Measurements from ENCODE around the gene GNAO1. TPM values are rescaled to one million over a fixed set of nuclear protein-coding genes. Genes with fewer than 3 reads are reported as not detected.

The GNAO1 gene
- total and polyA plus RNA-seq, 2 of the 13 experiments (the other 11 are each of a cell fraction or from before 2014, with no cell fraction given): not detected

DNA sequence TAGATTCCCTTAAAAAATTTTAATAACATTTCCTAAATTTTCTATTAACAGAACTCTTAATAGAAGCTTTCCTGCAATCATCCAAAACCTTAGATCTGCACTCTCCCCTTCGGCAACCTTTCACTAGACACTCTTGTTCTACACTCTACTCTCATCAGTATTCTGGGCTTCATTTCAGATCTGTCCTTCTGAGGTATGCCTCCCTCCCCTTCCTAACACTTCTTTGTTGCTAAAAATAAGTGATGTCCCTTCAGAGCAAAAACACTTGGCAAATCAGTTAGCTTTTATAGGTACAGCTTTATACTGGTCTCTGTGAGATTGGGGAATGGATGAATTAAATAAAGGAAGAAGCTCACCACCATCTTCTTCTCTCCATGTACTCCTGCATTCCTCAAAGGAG is 28.2 kb upstream of the GNAO1 start (continued):
- no peak for TF ChIP-seq ZC3H4 (CRISPR knock-in tag; IDR thresholded peaks at IDR 0.05; ENCODE audit: borderline replicate concordance)
- TF ChIP-seq AHDC1 (CRISPR knock-in tag; IDR thresholded peaks at IDR 0.05; ENCODE audit: borderline replicate concordance): no peak
- TF ChIP-seq, protein P1, sequence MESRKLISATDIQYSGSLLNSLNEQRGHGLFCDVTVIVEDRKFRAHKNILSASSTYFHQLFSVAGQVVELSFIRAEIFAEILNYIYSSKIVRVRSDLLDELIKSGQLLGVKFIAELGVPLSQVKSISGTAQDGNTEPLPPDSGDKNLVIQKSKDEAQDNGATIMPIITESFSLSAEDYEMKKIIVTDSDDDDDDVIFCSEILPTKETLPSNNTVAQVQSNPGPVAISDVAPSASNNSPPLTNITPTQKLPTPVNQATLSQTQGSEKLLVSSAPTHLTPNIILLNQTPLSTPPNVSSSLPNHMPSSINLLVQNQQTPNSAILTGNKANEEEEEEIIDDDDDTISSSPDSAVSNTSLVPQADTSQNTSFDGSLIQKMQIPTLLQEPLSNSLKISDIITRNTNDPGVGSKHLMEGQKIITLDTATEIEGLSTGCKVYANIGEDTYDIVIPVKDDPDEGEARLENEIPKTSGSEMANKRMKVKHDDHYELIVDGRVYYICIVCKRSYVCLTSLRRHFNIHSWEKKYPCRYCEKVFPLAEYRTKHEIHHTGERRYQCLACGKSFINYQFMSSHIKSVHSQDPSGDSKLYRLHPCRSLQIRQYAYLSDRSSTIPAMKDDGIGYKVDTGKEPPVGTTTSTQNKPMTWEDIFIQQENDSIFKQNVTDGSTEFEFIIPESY (CRISPR knock-in tag; IDR thresholded peaks at IDR 0.05): no peak

DNA sequence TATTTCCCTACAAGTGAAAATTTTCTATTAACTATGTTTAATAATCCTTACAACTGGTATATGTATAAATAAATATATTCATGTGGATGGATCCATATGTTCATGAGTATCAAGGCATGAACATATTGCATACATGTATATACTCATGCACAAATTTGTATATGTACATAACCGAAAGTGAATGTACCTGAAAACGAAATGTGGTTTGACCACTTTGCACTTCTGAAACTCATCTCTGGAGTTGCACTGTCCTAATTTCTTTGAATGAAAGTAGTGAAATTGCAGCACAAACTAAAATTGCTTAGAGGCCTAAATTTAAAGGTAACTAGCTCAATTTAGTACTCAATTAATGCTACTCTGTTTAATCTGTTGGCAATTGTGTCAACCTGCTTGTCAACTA is 27.4 kb upstream of the GNAO1 start:
- CTCF ChIA-PET (ENCODE audit: low intra/inter-chr PET ratio, low total read pairs): no interaction called here
- no TSS peak for BruUV-seq (replicated peaks)
- Histone ChIP-seq H4K20me1 (ENCODE audit: insufficient read depth, low read length) (no peaks in the 10 kb centered on the region), H3K36me3 (replicated peaks in 1 of 2; ENCODE audit: control insufficient read depth in 1 of 2, insufficient read depth in 2 of 2, low read length in 2 of 2) (no peaks in the 10 kb centered on the region), H3K79me2 (ENCODE audit: insufficient read depth, low read length) (no peaks in the 10 kb centered on the region), H3K4me2 (ENCODE audit: low read depth, low read length) (no peak overlapping the region), H3K27ac (ENCODE audit: extremely low read length, insufficient read depth, low read length) (no peak overlapping the region), H3K4me3 (replicated peaks in 1 of 3; ENCODE audit: insufficient read depth in 1 of 3, low read depth in 2 of 3, low read length in 3 of 3) (no peak overlapping the region), H3K9me3 (ENCODE audit: low read length) (no peaks in the 10 kb centered on the region), H3K27me3 (ENCODE audit: control insufficient read depth in 1 of 2, insufficient read depth in 2 of 2, low read length in 2 of 2) (peaks cover 0 to 2% of the 10 kb centered on the region in 2 experiments; a peak in 1 of 5 replicates), H3K4me1 (ENCODE audit: insufficient read depth, low read length) (no peaks in the 10 kb centered on the region), H3K9ac (ENCODE audit: insufficient read depth, low read depth, low read length) (no peak overlapping the region), H2AFZ (ENCODE audit: low read length) (no peak overlapping the region)
- DNase-seq (ENCODE audit: low spot score) (no peak), ATAC-seq (no peak), FAIRE-seq (no peak)
- in situ Hi-C loops (cut with HindIII; ENCODE audit: extremely low pct_ligation_motif_present, low pct_unique_long_range_greater_than_20kb): no loop called here
- POLR2A ChIA-PET: no interaction called here
- intact Hi-C loops (cut with micrococcal nuclease; ENCODE audit: unreplicated experiment): no loop called here
- TF ChIP-seq SMARCE1 (IDR thresholded peaks at IDR 0.05; ENCODE audit: borderline replicate concordance) (no peak), ZBTB7A (CRISPR knock-in tag; IDR thresholded peaks at IDR 0.05) (no peak), FOXJ3 (CRISPR knock-in tag; IDR thresholded peaks at IDR 0.05; ENCODE audit: borderline replicate concordance) (no peak), FOXK1 (CRISPR knock-in tag; IDR thresholded peaks at IDR 0.05; ENCODE audit: borderline replicate concordance, low read depth) (no peak), ZNF619 (CRISPR knock-in tag; IDR thresholded peaks at IDR 0.05) (no peak)
- WGBS (ENCODE audit: low lambda C conversion rate): 0% methylated on average over 2 of the region's 2 CpGs

All from HepG2 (cell line).